Coronary artery (tissue), 2 donors: ENCODE measurements around the gene ABCC4.

Source experiments
- DNase-seq: peaks from one replicate; pipeline ENCODE4 v3.0.0-alpha.2; 2017; ENCODE audit warnings: low spot score
- H3K27ac ChIP-seq, 2 donors: fragments of 200-600 bp; sonication (generic); one replicate each; pipeline ENCODE4 v1.5.1; 2016 to 2019
- H3K4me3 ChIP-seq: fragments of 200-600 bp; sonication (generic); 2 replicates; pipeline ENCODE4 v1.5.1; 2016; ENCODE audit warnings: mild to moderate bottlenecking, moderate library complexity
- TF ChIP-seq, protein P1 (sequence below): fragments of 200-600 bp; sonication (generic); IDR thresholded peaks from one replicate; pipeline ENCODE4 v1.5.1; 2019; ENCODE audit warnings: antibody characterized with exemption

The ABCC4 gene

DNA sequence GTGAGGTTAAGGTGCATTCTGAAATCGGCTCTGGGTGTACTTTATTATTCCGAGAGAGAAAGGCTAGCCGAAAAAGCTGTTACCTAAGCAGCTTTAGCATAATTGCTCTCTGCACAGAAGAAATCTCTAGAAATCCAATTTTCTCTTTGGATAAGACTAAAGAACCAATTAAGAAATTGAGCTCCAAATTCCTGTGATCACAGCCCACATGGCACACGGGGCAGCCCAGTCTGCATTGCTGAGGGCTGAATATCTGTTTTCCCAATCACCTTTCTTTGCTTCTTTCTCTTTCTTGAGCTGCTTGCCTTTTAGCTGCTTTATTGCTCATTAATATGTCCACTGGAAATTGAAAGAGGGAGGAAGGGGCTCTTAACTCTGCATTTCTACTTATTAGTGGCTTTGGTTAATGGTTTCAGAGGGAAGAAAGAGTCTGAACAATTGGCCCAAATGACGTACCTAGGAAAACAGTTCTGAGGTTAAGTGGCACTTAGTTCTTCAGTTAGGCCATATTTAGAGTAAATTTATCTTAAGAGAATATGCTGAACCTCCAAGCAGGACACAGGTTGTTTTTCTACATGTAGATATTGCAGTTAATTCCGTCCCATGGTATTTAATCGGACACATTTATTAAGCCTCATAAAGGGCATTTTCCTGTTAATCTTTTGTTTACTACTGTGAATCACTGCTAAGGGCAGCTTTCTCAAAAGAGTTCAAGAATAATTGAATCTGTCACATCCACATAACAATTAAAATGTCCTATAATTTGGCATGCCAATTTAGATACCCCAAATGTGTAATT, 265.7 kb downstream of the ABCC4 start:
- Histone ChIP-seq H3K27ac (no peak overlapping the region), H3K4me3 (no peak overlapping the region)
- no peak for DNase-seq
- TF ChIP-seq, protein P1, sequence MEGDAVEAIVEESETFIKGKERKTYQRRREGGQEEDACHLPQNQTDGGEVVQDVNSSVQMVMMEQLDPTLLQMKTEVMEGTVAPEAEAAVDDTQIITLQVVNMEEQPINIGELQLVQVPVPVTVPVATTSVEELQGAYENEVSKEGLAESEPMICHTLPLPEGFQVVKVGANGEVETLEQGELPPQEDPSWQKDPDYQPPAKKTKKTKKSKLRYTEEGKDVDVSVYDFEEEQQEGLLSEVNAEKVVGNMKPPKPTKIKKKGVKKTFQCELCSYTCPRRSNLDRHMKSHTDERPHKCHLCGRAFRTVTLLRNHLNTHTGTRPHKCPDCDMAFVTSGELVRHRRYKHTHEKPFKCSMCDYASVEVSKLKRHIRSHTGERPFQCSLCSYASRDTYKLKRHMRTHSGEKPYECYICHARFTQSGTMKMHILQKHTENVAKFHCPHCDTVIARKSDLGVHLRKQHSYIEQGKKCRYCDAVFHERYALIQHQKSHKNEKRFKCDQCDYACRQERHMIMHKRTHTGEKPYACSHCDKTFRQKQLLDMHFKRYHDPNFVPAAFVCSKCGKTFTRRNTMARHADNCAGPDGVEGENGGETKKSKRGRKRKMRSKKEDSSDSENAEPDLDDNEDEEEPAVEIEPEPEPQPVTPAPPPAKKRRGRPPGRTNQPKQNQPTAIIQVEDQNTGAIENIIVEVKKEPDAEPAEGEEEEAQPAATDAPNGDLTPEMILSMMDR: no peak

DNA sequence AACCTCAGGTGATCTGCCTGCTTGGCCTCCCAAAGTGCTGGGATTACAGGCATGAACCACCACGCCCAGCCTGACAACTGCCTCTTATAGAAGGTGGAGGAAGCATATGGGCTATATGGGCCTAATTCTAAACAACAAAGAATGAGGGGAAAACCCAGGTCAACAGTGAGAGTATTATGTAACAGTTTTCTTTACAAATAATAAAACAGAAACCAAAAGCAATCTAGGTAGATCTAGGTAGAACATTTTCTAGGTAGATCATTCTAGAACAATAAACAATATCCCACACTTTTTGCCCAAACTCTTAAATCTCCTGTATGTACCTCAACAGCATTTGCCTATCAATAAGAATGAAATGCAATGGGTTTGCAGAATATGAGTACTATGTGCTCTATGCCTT, 267.4 kb downstream of the ABCC4 start:
- no peak overlapping the region for H3K27ac ChIP-seq
- no peak overlapping the region for H3K4me3 ChIP-seq
- TF ChIP-seq, protein P1: no peak
- DNase-seq: no peak

GRCh38 chr13:95032121-95032520, 269.1 kb downstream of the ABCC4 start:
- DNase-seq: no peak
- TF ChIP-seq, protein P1: no peak
- Histone ChIP-seq H3K27ac (no peak overlapping the region), H3K4me3 (no peak overlapping the region)

DNA sequence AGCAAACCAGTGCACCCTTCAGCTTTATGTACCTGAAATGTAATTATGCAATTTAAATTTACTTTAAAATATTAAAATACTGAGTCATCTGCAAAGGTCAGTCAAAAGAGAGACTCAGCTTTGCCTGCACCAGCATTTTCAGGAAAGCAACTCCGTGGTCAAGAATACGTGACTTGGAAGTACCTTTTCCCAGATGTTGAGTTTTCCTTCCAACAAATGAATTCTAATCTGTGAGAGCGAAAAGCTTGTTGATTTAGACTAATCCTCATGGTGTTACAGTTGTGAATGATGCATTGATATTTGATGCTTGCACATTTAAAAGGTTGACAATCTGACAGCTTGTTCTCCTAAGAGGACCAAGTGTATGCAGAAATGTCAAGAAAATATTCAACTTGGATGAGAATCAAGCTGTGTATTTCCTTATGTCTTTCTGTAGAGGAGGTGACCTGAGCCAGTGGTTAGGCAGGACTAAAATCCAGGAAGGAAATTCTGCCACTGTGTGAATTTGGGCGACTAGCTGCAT, 270.4 kb downstream of the ABCC4 start:
- no peak for DNase-seq
- TF ChIP-seq, protein P1: no peak
- Histone ChIP-seq H3K4me3 (no peak overlapping the region), H3K27ac (no peak overlapping the region)

- TF ChIP-seq, protein P1: no peak
- H3K4me3 ChIP-seq: no peak overlapping the region
- no peak overlapping the region for H3K27ac ChIP-seq
- DNase-seq: no peak
Observed at GRCh38 chr13:95027638-95028037, 273.6 kb downstream of the ABCC4 start.

DNA sequence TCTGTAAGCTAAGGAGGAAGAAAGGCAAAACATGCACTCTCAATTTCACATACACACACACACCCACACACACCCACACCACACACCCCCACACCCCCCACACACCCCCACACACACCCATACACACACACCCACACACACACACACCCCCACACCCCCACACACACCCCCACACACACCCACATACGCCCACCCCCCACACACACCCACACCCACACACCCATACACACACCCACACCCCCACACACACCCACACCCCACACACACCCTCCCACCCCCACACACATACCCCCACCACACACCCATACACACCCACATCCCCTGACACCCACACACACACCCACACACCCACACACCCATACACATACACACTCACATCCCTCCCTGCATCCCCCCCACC, 276.1 kb downstream of the ABCC4 start:
- no peak overlapping the region for H3K4me3 ChIP-seq
- no peak overlapping the region for H3K27ac ChIP-seq
- TF ChIP-seq, protein P1: no peak
- no peak for DNase-seq

GRCh38 chr13:95023405-95023804, 277.8 kb downstream of the ABCC4 start:
- DNase-seq: no peak
- H3K4me3 ChIP-seq: no peak overlapping the region

More at GRCh38 chr13:95023405-95023804, 277.8 kb downstream of the ABCC4 start:
- TF ChIP-seq, protein P1: no peak
- H3K27ac ChIP-seq: no peak overlapping the region
